Thymus (tissue), 11 donors: ENCODE results near the gene CRTC2. TPM values are rescaled to one million over a fixed set of nuclear protein-coding genes. Genes with fewer than 3 reads are reported as not detected.

Source experiments
- DNase-seq, 9 donors: peaks; one replicate each; pipeline ENCODE4 v3.0.0-alpha.2; 2013; ENCODE audit warnings: low spot score in 9 of 9, low read depth in 6 of 9, missing footprints in 1 of 9
- H3K27ac ChIP-seq, 2 donors: one replicate each; pipeline ENCODE4 v1.5.1; 2013; ENCODE audit warnings: control low read depth in 1 of 2, low read depth in 1 of 2, low read length in 1 of 2, mild to moderate bottlenecking in 1 of 2, moderate library complexity in 1 of 2
- H3K27me3 ChIP-seq, 2 donors: one replicate each; pipeline ENCODE4 v1.5.1; 2013; ENCODE audit warnings: low read length in 1 of 2; ENCODE audit not compliant: control insufficient read depth in 2 of 2, insufficient read depth in 1 of 2
- H3K36me3 ChIP-seq, 2 donors: one replicate each; pipeline ENCODE4 v1.5.1; 2013; ENCODE audit warnings: low read length in 1 of 2, mild to moderate bottlenecking in 1 of 2, moderate library complexity in 1 of 2; ENCODE audit not compliant: control insufficient read depth in 2 of 2, insufficient read depth in 2 of 2
- H3K4me1 ChIP-seq, 2 donors: one replicate each; pipeline ENCODE4 v1.5.1; 2013; ENCODE audit warnings: low read length in 2 of 2; ENCODE audit not compliant: control insufficient read depth in 2 of 2, insufficient read depth in 2 of 2
- H3K4me3 ChIP-seq, 2 donors: one replicate each; pipeline ENCODE4 v1.5.1; 2013; ENCODE audit warnings: low read length in 2 of 2, control low read depth in 1 of 2, mild to moderate bottlenecking in 1 of 2
- H3K9me3 ChIP-seq, 2 donors: one replicate each; pipeline ENCODE4 v1.5.1; 2013; ENCODE audit warnings: low read length in 1 of 2, mild to moderate bottlenecking in 1 of 2; ENCODE audit not compliant: control insufficient read depth in 2 of 2, insufficient read depth in 1 of 2
- WGBS: extraction: QIAGEN DNeasy Blood & Tissue Kit; methylation state at CpG from one replicate; pipeline ENCODE4 v1.1.7; 2013; 5-methylcytosine and 5-hydroxymethylcytosine counted together
- polyA plus RNA-seq: library from polyadenylated mRNA; stranded (reverse); fragments of 200-250 nt; gene quantifications from one replicate; pipeline ENCODE4 v1.2.3, GENCODE V29; 2013
- total RNA-seq: library from RNA; stranded (reverse); fragments of 120-200 nt; gene quantifications from one replicate; pipeline ENCODE4 v1.2.4, GENCODE V29; 2013
- donor health status: healthy.

Gene CRTC2
- total and polyA plus RNA-seq, 2 donors: 9.8 to 70.5 TPM

- Histone ChIP-seq H3K9me3 (no peaks in the 10 kb centered on the region), H3K27me3 (no peaks in the 10 kb centered on the region), H3K36me3 (peaks cover 20 to 31% of the 10 kb centered on the region in 2 donors), H3K4me1 (no peaks in the 10 kb centered on the region), H3K27ac (no peak overlapping the region), H3K4me3 (no peak overlapping the region)
- no peak for DNase-seq
- WGBS: 98% methylated on average over 6 of the region's 6 CpGs
Measured at GRCh38 chr1:153899509-153899908, 58.9 kb downstream of the CRTC2 start.

Other genes with a start within 250 kb of the CRTC2 start
- gene INTS3, start 230.6 kb downstream of the CRTC2 start, total RNA-seq: 18.2 TPM
- 59.9 TPM for gene INTS3, start 230.6 kb downstream of the CRTC2 start, polyA plus RNA-seq
- 8.4 TPM for gene SLC27A3, start 183.2 kb downstream of the CRTC2 start, total RNA-seq
- gene SLC27A3, start 183.2 kb downstream of the CRTC2 start, polyA plus RNA-seq: 48.5 TPM
- 6.6 TPM for gene GATAD2B, start 35.6 kb downstream of the CRTC2 start, total RNA-seq
- 11.9 TPM for gene GATAD2B, start 35.6 kb downstream of the CRTC2 start, polyA plus RNA-seq
- gene DENND4B, start 11.9 kb downstream of the CRTC2 start, total RNA-seq: 9.6 TPM
- 76.0 TPM for gene DENND4B, start 11.9 kb downstream of the CRTC2 start, polyA plus RNA-seq
- 33.8 TPM for gene SLC39A1, start 4.9 kb upstream of the CRTC2 start, total RNA-seq
- 44.9 TPM for gene SLC39A1, start 4.9 kb upstream of the CRTC2 start, polyA plus RNA-seq
- gene CREB3L4, start 9.3 kb upstream of the CRTC2 start, total RNA-seq: 26.2 TPM
- gene CREB3L4, start 9.3 kb upstream of the CRTC2 start, polyA plus RNA-seq: 17.7 TPM
- gene JTB, start 19.1 kb upstream of the CRTC2 start, total RNA-seq: 134 TPM
- 180 TPM for gene JTB, start 19.1 kb upstream of the CRTC2 start, polyA plus RNA-seq
- gene RAB13, start 27.7 kb upstream of the CRTC2 start, total RNA-seq: 12.3 TPM
- gene RAB13, start 27.7 kb upstream of the CRTC2 start, polyA plus RNA-seq: 98.2 TPM
- 10,992 TPM for gene RPS27, start 32.1 kb upstream of the CRTC2 start, total RNA-seq
- gene RPS27, start 32.1 kb upstream of the CRTC2 start, polyA plus RNA-seq: 16,610 TPM
- gene NUP210L, start 196.5 kb upstream of the CRTC2 start, total RNA-seq: 0.14 TPM
- 0.05 TPM for gene NUP210L, start 196.5 kb upstream of the CRTC2 start, polyA plus RNA-seq
- 315 TPM for gene TPM3, start 233.5 kb upstream of the CRTC2 start, total RNA-seq
- 304 TPM for gene TPM3, start 233.5 kb upstream of the CRTC2 start, polyA plus RNA-seq
- gene CFAP141, start 247.7 kb upstream of the CRTC2 start, total RNA-seq: not detected
- not detected for gene CFAP141, start 247.7 kb upstream of the CRTC2 start, polyA plus RNA-seq